Epithelial cell of esophagus (primary cell): Measurements from ENCODE around the gene GALNT12.
A peak's percentile ranks its signal among the peaks of the same experiment; 100 is the strongest.

ENCODE experiments used
- DNase-seq: peaks from one replicate; pipeline ENCODE4 v3.0.0; 2010; ENCODE audit warnings: low read depth
- H3K4me3 ChIP-seq: 2 replicates; pipeline ENCODE4 v1.5.1; 2011; ENCODE audit warnings: mild to moderate bottlenecking, low read length, control low read depth
- CTCF ChIP-seq: IDR thresholded peaks from 2 replicates; pipeline ENCODE4 v1.5.1; 2011; ENCODE audit warnings: low read depth, mild to moderate bottlenecking, low read length, control low read depth, inconsistent platforms; ENCODE audit not compliant: insufficient read depth; ENCODE audit errors: missing control alignments

GALNT12 gene

GRCh38 chr9:98794802-98795201, 12.7 kb upstream of the GALNT12 start:
- H3K4me3 ChIP-seq = peak overlapping the region; percentile 57

DNA sequence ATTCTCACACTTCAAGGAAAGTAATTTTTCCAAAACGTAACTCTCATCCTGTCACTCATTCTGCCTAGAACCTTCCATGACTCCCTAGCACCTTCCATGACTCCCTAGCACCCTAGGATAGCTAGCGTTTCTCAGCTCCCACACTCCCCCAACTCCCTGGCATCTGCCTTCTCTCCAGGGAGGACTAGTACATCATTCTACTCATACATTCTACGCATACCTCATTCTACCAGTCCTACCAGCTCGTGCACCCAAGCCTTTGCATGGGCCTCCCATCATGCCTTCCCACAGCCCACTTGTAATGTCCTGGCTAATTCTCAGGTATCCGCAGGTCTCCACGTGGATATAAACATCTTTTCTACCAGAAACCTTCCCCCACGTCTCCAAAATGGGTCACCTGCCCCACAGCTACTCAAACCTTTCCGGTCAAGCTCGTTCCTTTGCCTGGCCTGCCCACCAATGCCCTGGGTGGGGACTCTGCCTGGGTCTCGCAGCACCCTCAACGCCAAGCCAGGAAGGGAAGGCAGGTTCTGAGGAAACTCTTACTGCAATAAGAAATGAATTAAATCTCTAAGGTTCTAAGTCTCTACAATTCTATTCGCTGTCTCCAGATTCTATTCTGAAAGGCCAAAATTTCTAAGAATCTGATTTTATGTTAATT, 12.0 kb upstream of the GALNT12 start:
- no peak for TF ChIP-seq CTCF
- peak; percentile 19 for DNase-seq
- peak overlapping the region; percentile 57 for H3K4me3 ChIP-seq

More at GRCh38 chr9:98794802-98795201, 12.7 kb upstream of the GALNT12 start:
- no peak for DNase-seq
- no peak for TF ChIP-seq CTCF

DNA sequence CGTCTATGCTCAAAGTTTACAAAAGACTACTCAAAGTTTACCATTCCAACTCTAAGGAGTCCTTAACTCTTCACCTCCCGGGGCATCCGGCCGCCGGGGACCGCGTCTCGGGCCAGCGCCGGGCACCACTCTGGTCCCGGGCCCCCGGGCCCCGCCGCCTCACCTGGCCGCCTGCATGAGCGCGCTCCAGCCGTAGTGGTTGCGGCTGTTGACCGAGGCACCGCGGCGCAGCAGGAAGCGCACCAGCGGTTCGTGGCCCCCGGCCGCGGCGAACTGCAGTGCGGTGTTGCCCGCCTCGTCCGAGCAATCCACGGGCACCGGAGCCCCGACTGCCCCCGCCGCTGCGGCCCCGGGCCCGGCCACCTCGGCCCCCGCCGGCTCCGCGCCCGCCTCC, 11.5 kb upstream of the GALNT12 start:
- no peak for TF ChIP-seq CTCF
- peak; percentile 36 for DNase-seq
- H3K4me3 ChIP-seq = peak overlapping the region; percentile 57

DNA sequence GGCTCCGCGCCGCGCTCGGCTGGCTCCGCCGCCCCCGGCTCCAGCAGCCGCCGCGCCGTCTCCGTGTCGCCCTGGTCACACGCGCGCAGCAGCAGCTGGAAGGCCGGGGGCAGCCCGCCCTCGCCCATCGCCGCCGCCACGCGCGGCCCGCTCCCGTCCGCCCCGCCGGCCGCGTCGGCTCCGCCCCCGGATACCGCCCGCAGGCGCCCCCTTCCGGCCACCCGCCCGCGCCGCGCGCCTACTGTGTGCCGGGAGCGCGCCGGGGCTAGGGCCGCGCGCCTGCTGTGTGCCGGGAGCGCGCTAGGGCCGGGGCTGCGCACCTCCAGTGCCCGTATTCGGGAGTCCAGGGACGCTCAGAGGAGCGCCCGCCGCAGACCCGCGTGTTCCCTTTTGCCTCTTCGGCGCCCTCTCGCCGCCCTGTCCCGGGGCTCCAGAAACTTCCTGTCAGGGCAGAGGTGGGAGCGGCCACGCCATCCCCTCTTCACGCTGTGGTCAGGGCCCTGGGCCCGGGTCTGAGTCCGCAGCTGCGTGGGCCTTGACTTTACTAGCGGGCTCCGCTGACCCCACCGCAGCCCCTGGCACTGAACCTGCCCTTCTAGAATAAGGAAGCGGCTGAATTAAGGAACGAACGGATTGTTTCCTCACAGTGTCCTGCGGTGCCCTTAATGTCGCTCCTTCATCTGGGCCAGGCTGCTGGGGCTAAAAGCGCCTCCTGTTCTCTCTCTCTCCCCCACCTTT, 10.9 kb upstream of the GALNT12 start, which contains the start of gene ANKS6:
Gene ANKS6 (minus strand): TSS at position 192 of the 738 bp plus-strand sequence. CDS start 64 bp downstream, at position 128.
- TF ChIP-seq CTCF = no peak
- H3K4me3 ChIP-seq = peak within 1 kb of the TSS; percentile 57
- DNase-seq = peak; percentile 79

- DNase-seq = no peak
- H3K4me3 ChIP-seq = no peak overlapping the region
- TF ChIP-seq CTCF = no peak
Measured at GRCh38 chr9:98797491-98797890, 10.0 kb upstream of the GALNT12 start.

DNA sequence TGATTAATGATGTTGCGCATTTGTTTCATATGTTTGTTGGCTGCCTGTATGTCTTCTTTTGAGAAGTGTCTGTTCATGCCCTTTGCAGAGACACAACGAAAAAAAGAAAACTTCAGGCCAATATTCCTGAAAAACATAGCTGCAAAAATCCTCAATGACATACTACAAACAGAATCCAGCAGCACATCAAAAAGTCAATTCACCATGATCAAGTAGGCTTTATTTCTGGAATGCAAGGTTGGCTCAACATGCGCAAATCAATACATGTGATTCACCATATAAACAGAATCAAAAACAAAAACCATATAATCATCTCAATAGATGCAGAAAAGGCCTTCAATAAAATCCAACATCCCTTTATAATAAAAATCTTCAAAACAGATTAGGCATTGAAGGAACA, 9.2 kb upstream of the GALNT12 start:
- no peak for DNase-seq
- no peak overlapping the region for H3K4me3 ChIP-seq
- TF ChIP-seq CTCF = no peak
